Sigmoid colon (tissue), 7 donors: ENCODE measurements around the gene NTM. TPM values are rescaled to one million over a fixed set of nuclear protein-coding genes. Genes with fewer than 3 reads are reported as not detected.

Experiments
- DNase-seq: peaks from one replicate; pipeline ENCODE4 v3.0.0-alpha.2; 2019
- H3K27ac ChIP-seq, 4 donors: fragments of 200-600 bp; sonication (generic); one replicate each; pipeline ENCODE4 v1.5.1; 2016 to 2019; ENCODE audit warnings: mild to moderate bottlenecking in 1 of 4
- H3K27me3 ChIP-seq, 3 donors: fragments of 200-600 bp; sonication (generic); one replicate each; pipeline ENCODE4 v1.5.1; 2019; ENCODE audit warnings: mild to moderate bottlenecking in 1 of 3
- H3K36me3 ChIP-seq, 4 donors: fragments of 200-600 bp; sonication (generic); one replicate each; pipeline ENCODE4 v1.5.1; 2016 to 2019
- H3K4me1 ChIP-seq, 4 donors: fragments of 200-600 bp; sonication (generic); one replicate each; pipeline ENCODE4 v1.5.1; 2017 to 2019
- H3K4me3 ChIP-seq, 4 donors: fragments of 200-600 bp; sonication (generic); one replicate each; pipeline ENCODE4 v1.5.1; 2017 to 2019; ENCODE audit warnings: mild to moderate bottlenecking in 2 of 4, moderate library complexity in 1 of 4
- H3K9me3 ChIP-seq, 4 donors: fragments of 200-600 bp in 3 of 4; sonication (generic) in 3 of 4; one replicate each; pipeline versions ENCODE4 v1.5.1 to v1.6.1; 2013 to 2019
- CTCF ChIP-seq, 4 experiments: fragments of 450-650 bp in 3 of 4; fragments of 200-600 bp in 1 of 4; IDR thresholded peaks; one replicate each; pipeline ENCODE4 v1.5.1; 2016 to 2019; ENCODE audit warnings: antibody characterized with exemption in 4 of 4, mild to moderate bottlenecking in 3 of 4, moderate library complexity in 2 of 4
- EP300 ChIP-seq, 4 donors: sonication (generic); formaldehyde crosslinking; IDR thresholded peaks; one replicate each; pipeline ENCODE4 v1.6.1; 2017; ENCODE audit warnings: antibody characterized with exemption in 4 of 4
- POLR2A ChIP-seq, 2 donors: fragments of 450-650 bp; IDR thresholded peaks; one replicate each; pipeline ENCODE4 v1.6.1; 2016; ENCODE audit warnings: antibody characterized with exemption in 2 of 2, mild to moderate bottlenecking in 2 of 2, moderate library complexity in 2 of 2
- POLR2AphosphoS5 ChIP-seq, 4 donors: sonication (generic); formaldehyde crosslinking; IDR thresholded peaks; one replicate each; pipeline ENCODE4 v1.6.1; 2017; ENCODE audit warnings: antibody characterized with exemption in 4 of 4
- WGBS, 2 donors: extraction: QIAGEN DNeasy Blood & Tissue Kit; methylation state at CpG; one replicate each; pipeline ENCODE4 v1.1.7; 2013; 5-methylcytosine and 5-hydroxymethylcytosine counted together
- intact Hi-C: fragments of 100-400 bp; cut with DNase I; formaldehyde crosslinking; loops from one replicate; pipeline ENCODE4 v1.15.1; 2023
- polyA plus RNA-seq, 3 donors: library from polyadenylated mRNA; stranded (reverse); fragments of 200-250 nt; gene quantifications; one replicate each; pipeline ENCODE4 v1.2.3, GENCODE V29; 2013
- total RNA-seq, 4 donors: library from RNA; depleted of rRNA; stranded (reverse); fragments of >200 nt; gene quantifications; one replicate each; pipeline ENCODE4 v1.1.0, GENCODE V29; 2016
- donor health status: healthy with polysubstance abuse.
- donor health status: Bipolar disorder and iron deficiency.
- donor health status: healthy.

NTM gene
- total and polyA plus RNA-seq, 7 donors: 0.96 to 18.3 (median 6.4) TPM; not detected in 1

- Histone ChIP-seq H3K4me3 (no peak overlapping the region), H3K36me3 (no peaks in the 10 kb centered on the region), H3K27ac (no peak overlapping the region), H3K27me3 (no peaks in the 10 kb centered on the region), H3K9me3 (no peaks in the 10 kb centered on the region), H3K4me1 (peaks cover 0 to 18% (median 9%) of the 10 kb centered on the region in 4 donors)
- TF ChIP-seq POLR2AphosphoS5 (IDR thresholded peaks at IDR 0.05) (no peak), CTCF (IDR thresholded peaks at IDR 0.05) (no peak), POLR2A (IDR thresholded peaks at IDR 0.05) (no peak), EP300 (IDR thresholded peaks at IDR 0.05) (no peak)
- WGBS, 2 donors: 46 to 72% methylated on average over 5 of the region's 5 CpGs
- DNase-seq: no peak
- intact Hi-C loops: no loop called here
Observed at GRCh38 chr11:131598305-131598704, 227.9 kb downstream of the NTM start.

GRCh38 chr11:131599285-131599684, 228.9 kb downstream of the NTM start:
- H3K36me3 ChIP-seq: no peaks in the 10 kb centered on the region
- H3K9me3 ChIP-seq: no peaks in the 10 kb centered on the region
- no peak for TF ChIP-seq POLR2AphosphoS5 (IDR thresholded peaks at IDR 0.05)
- TF ChIP-seq EP300 (IDR thresholded peaks at IDR 0.05): no peak
- TF ChIP-seq CTCF (IDR thresholded peaks at IDR 0.05): no peak
- TF ChIP-seq POLR2A (IDR thresholded peaks at IDR 0.05): no peak
- 80 to 86% methylated on average over 8 of the region's 8 CpGs for WGBS, 2 donors
- no peak overlapping the region for H3K4me3 ChIP-seq
- H3K4me1 ChIP-seq: peaks cover 0 to 18% (median 9%) of the 10 kb centered on the region in 4 donors
- intact Hi-C loops: no loop called here
- no peak for DNase-seq
- H3K27ac ChIP-seq: no peak overlapping the region
- H3K27me3 ChIP-seq: no peaks in the 10 kb centered on the region

- Histone ChIP-seq H3K27me3 (no peaks in the 10 kb centered on the region), H3K4me3 (no peak overlapping the region), H3K9me3 (no peaks in the 10 kb centered on the region), H3K4me1 (peaks cover 0 to 18% (median 9%) of the 10 kb centered on the region in 4 donors), H3K36me3 (no peaks in the 10 kb centered on the region), H3K27ac (no peak overlapping the region)
- TF ChIP-seq POLR2A (IDR thresholded peaks at IDR 0.05) (no peak), EP300 (IDR thresholded peaks at IDR 0.05) (no peak), CTCF (IDR thresholded peaks at IDR 0.05) (no peak), POLR2AphosphoS5 (IDR thresholded peaks at IDR 0.05) (no peak)
- 48 to 63% methylated on average over 4 of the region's 4 CpGs for WGBS, 2 donors
- intact Hi-C loops: no loop called here
- DNase-seq: no peak
Observed at GRCh38 chr11:131600628-131601027, 230.2 kb downstream of the NTM start.

GRCh38 chr11:131601586-131601985, 231.2 kb downstream of the NTM start:
- no peaks in the 10 kb centered on the region for H3K27me3 ChIP-seq
- DNase-seq: no peak
- H3K4me1 ChIP-seq: peaks cover 0 to 18% (median 9%) of the 10 kb centered on the region in 4 donors
- H3K27ac ChIP-seq: no peak overlapping the region
- intact Hi-C loops: no loop called here
- H3K36me3 ChIP-seq: no peaks in the 10 kb centered on the region
- no peaks in the 10 kb centered on the region for H3K9me3 ChIP-seq
- TF ChIP-seq EP300 (IDR thresholded peaks at IDR 0.05) (no peak), POLR2AphosphoS5 (IDR thresholded peaks at IDR 0.05) (no peak), POLR2A (IDR thresholded peaks at IDR 0.05) (no peak), CTCF (IDR thresholded peaks at IDR 0.05) (no peak)
- no peak overlapping the region for H3K4me3 ChIP-seq

GRCh38 chr11:131602431-131602830, 232.0 kb downstream of the NTM start:
- peaks cover 0 to 18% (median 9%) of the 10 kb centered on the region in 4 donors for H3K4me1 ChIP-seq
- intact Hi-C loops: no loop called here
- no peak for TF ChIP-seq POLR2AphosphoS5 (IDR thresholded peaks at IDR 0.05)
- TF ChIP-seq EP300 (IDR thresholded peaks at IDR 0.05): no peak
- TF ChIP-seq CTCF (IDR thresholded peaks at IDR 0.05): no peak
- DNase-seq: no peak
- no peak overlapping the region for H3K4me3 ChIP-seq
- no peak overlapping the region for H3K27ac ChIP-seq
- no peaks in the 10 kb centered on the region for H3K36me3 ChIP-seq
- H3K27me3 ChIP-seq: no peaks in the 10 kb centered on the region
- 91 to 95% methylated on average over 2 of the region's 2 CpGs for WGBS, 2 donors
- no peaks in the 10 kb centered on the region for H3K9me3 ChIP-seq
